ENCODE measurements around the gene ANKRD49.

Gene ANKRD49, protein sequence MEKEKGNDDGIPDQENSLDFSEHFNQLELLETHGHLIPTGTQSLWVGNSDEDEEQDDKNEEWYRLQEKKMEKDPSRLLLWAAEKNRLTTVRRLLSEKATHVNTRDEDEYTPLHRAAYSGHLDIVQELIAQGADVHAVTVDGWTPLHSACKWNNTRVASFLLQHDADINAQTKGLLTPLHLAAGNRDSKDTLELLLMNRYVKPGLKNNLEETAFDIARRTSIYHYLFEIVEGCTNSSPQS

DNA sequence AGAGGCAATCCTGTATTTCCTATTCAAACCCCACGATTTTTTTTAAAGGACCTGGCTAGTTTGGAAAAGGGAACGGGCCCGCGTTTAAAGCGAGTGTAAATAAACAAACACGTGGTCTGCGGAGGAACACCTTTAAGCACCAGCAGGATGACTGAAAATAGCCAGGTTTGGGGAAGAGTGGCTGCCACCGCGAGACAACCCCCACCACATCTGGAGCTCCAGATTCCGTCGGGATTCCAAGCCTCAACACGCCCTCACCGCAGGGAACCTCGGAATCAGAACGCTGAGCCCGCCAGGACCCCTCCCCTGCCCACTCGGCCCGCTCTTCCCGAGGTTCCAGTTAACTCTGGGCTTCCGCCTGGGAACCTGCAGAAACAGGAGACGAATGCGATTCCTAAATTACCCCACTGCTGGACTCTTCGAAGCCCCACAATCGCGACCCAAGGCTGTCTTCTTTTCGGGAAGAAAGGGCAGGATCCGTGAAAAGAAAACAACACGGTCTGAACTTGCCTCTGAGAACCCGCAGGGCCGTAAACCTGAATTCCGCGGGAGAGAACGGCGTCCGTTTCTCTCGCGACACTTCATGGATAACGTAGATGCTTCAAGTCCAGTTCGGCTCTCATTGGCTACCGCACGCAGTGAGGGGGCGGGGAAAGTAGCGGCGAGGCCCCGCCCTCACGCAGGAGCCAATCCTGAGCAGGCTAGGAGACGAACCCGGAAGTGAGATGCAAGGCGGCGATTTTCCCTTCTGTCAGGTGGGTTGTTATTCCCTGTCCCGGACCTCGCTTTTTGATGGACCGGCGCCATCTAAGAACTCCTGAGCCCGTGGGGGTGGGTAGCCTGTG lies at the start of gene ANKRD49, which contains the start of gene MRE11:
ANKRD49 (plus strand) TSS at position 704 of the 845 bp plus-strand sequence. CDS start 2,710 bp downstream, outside the sequence.
MRE11 (minus strand) TSS at position 564 of the 845 bp plus-strand sequence. CDS start 1,043 bp downstream, outside the sequence.
- in situ Hi-C loops (cut with MboI; ENCODE audit: low sequenced_read_pairs): no loop called here

DNA sequence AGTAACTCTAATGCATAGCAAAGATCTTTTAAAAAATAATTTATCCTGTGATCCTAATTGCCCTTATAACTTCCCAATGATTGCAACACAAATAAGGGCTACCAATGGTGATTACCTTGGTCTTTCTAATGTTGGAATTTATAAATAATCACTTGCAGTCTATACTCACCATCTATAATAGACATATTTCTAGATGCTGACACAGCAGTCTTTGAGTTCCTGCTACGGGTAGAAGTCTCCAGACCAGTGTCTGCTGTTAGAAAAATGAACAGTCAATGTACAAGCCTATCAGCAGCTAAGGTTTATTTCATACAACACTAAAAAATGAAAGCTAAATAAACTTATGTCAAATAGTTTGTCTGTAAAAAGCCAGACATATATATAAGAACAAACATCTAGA lies 48.1 kb upstream of the ANKRD49 start:
- in situ Hi-C loops (cut with MboI; ENCODE audit: low sequenced_read_pairs): no loop called here

DNA sequence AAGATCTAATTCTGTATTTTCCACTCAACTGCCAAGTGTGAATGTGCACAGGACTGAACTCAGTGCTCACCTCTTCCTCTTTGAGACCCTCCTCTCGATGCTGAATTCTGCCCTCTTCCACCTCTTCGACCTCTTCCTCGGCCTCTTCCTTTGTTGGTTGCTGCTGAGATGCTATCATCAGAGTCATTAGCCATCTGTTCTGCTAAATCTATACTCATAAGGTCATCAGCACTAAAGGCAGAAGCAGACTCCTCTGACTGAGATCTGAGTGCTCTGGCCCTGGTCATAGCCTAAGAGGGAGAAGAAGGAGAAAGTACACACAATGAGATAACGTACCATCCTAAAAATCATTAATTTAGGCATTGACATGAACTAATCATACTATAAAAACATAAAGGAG lies 46.6 kb upstream of the ANKRD49 start:
- in situ Hi-C loops (cut with MboI; ENCODE audit: low sequenced_read_pairs): no loop called here

DNA sequence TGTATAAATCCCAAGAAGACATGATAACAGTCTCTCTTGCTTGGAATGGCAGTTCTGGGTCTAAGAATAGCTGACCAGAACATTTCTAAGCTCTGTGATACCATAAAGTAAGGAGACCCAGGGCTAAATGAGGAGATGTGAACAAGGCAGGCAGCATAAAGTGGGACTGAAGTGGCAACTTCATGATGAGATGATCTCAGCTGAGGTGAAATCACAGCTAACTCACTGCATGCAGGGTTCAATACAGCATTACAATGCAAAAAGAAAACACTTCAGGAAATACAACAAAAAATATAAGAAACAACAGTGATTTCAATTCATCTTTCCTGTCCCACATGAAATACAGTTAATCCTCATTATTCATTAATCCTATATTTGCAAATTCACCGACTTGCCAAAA lies 44.8 kb upstream of the ANKRD49 start:
- in situ Hi-C loops (cut with MboI; ENCODE audit: low sequenced_read_pairs): no loop called here

DNA sequence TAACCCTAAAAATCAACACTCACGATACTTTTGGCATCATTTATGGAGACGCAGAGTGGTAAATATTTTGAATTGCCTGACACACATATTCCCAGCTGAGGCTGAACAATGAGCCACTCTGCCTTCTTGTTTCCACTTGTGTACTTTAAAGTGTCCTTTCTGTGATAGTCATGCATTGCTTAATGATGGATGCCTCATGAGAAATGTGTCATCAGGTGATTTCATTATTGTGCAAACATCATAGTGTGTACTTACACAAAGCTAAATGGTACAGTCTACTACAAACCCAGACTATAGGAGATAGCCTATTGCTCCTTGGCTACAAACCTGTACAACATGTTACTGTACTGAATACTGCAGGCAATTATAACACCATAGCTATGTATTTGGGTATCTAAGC lies 44.3 kb upstream of the ANKRD49 start:
- in situ Hi-C loops (cut with MboI; ENCODE audit: low sequenced_read_pairs): no loop called here

DNA sequence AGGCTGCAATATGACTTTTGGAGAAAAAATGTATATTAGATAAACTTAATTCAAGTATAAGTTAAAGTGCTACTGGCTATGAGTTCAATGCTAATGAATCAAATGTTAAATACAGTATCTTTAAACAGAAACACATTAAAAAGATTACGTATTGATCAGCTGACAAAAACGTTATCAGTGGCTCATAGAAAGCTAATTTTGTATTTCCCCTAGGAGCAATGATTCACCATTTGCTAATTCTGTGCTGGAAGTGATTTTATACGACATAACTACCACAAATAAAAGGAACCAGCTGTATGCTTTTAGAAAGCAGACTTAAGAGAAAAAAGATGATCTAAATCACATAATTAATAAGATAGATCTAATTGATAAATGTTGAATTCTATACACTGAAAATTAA lies 43.7 kb upstream of the ANKRD49 start:
- in situ Hi-C loops (cut with MboI; ENCODE audit: low sequenced_read_pairs): no loop called here

DNA sequence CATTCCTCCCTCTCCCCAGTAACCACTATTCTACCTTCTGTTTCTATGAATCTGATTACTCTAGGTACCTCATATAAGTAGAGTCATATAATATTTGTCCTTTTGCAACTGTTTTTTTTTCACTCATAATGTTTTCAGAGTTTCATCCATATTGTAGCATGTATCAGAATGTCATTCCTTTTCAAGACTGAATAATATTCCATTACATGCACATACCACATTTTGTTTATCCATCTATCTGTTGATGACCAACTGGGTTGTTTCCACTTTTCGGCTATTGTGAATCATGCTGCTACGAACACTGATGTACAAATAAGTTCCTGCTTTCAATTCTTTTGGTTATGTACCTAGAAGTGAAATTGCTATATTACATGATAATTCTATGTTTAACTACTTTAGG lies 40.8 kb upstream of the ANKRD49 start:
- in situ Hi-C loops (cut with MboI; ENCODE audit: low sequenced_read_pairs): no loop called here

DNA sequence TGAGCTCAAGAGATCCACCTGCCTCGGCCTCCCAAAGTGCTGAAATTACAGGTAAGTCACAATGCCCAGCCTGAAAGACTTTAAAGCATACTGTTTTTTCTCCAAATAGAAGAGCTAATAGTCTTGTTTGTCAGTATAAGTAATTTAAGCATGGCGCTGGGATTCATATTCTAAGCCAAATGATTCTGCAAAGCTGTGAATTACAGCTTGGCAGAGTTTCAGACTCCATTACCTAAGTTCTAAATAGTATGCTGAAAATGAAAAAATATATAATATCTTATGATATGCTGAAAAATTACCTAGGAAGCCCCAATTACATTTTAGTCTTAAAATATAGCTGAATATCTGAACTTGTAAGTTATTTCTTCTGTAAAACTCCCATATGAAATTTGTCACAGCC lies 39.5 kb upstream of the ANKRD49 start:
- in situ Hi-C loops (cut with MboI; ENCODE audit: low sequenced_read_pairs): no loop called here

DNA sequence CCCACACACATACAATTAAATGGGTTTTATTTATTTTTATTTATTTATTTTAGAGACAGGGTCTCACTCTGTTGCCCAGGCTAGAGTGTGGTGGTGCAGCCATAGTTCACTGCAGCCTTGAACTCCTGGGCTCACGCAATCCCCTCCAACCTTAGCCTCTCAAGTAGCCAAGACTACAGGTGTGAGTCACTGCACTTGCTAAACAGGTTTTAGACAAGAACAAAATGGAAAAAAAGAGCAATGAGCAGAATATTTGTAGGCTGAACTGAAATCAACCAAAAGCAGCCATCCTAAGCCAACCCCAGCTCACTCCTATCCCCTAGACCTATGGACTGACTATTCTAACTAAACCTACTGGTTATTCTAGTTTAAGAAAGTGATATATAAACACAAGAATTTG lies 37.9 kb upstream of the ANKRD49 start:
- in situ Hi-C loops (cut with MboI; ENCODE audit: low sequenced_read_pairs): no loop called here

DNA sequence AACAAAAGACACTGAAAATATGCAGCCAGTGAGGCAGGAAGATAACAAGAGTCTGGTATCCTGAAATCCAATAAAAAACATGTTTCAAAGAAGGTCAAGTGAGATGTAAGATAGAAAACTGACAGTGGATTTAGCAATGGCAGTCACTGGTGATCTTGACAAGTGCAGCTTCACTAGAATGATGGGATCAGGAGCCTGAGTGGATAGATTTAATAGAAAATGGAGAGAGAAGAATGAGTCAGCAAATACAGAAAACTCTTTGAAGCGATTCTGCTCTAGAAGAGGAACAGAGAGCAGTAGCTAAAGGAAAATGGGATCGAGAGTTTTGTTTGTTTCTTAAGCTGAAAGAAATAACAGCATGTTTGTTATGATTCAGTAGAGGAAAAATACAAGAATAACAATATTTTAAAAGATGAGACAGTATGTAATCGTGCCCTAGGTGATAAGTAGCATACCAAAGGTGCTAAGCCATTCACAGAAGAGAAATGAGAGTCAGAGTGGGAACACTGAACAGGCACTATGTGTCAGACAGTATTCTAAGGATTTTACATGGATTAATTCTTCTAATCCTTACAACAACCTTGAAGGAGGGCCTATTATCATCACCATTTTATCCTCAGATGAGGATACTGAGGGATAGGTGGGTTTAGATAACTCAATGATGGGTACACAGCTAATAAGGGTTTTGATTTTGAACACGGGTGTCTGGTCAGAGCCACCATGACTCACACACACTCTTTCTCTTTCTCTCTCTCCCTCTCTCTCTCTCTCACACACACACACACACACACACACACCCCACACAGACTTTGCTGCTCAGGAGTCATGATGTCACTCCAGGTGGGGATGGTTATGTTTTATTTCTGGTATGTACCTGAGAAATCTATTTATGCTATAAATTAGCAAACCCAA lies 36.4 kb upstream of the ANKRD49 start:
- in situ Hi-C loops (cut with MboI; ENCODE audit: low sequenced_read_pairs): no loop called here

DNA sequence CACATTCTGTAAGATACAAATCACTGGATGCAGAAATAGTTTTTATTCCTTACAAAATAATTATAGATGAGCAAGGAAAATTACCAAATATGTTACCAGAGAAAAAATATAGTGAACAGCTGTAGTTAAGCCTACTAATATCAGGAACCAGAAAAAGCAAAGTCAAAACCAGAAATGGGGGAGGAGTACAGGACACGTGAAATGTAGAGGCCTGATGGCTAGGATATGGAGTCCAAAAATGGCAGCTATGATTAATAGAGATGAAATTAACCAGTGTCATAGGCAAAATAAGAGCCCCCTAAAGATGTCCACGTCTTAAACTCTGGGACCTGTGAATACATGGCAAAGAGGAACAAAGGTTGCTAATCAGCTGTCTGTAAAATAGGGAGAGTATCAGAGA lies 34.2 kb upstream of the ANKRD49 start:
- in situ Hi-C loops (cut with MboI; ENCODE audit: low sequenced_read_pairs): no loop called here

DNA sequence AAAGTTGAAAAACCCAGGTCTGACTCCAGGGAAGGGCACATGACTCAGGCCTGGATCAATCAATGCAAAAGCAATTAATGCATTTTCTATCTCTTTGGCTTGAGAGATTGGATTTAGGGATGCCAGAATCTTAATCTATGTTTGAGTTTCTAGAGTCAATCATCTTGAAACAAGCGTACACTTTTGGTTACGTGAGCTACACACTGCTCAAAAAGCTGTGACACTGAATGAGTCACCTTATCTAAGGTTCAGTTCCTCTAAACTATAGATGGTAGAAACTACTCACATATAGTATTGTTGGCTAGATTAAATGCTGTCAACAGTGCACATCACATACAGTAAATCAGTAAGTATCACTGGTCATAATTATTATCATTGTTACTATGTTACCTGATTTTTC lies 24.4 kb upstream of the ANKRD49 start:
- in situ Hi-C loops (cut with MboI; ENCODE audit: low sequenced_read_pairs): no loop called here

DNA sequence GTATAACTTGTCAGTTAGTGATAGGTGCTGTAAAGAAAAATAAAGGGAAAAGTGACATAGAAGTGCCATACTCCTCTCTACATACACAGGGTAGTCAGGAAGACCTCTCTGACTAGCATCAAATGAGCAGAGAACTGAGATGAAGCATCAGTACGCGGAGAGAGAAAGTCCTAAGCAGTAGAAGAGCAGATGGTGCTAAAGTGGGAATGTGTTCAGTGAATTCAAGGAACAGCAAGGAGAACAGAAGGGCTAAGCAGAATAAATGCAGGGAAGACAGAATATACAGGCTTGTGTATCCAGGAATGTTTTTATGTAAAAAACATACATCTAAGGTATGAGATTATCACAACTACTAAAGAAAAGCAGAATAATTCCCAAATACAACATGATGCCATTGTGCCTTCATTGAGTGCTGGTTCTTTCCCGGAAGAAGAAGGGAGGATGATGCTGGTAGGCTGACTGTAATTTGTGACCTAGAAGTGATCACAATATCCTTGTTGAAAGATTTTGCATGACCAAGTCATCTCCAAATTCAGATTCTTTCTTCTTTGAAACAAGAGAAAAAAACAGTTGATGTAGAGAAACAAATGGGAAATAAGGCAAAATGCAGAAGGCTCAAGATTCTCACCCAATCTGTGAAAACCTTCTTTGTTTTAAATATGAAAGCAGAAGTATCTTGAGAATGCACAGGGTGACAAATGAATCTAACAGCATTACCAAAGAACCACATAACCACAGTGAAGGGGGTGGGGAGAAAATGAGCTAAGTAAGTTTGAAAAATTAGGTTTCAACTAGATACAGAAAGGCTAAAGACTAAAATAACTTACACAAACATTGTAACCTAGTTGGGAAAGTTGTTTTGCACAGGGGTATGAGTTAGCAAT lies 20.6 kb upstream of the ANKRD49 start:
- in situ Hi-C loops (cut with MboI; ENCODE audit: low sequenced_read_pairs): no loop called here

DNA sequence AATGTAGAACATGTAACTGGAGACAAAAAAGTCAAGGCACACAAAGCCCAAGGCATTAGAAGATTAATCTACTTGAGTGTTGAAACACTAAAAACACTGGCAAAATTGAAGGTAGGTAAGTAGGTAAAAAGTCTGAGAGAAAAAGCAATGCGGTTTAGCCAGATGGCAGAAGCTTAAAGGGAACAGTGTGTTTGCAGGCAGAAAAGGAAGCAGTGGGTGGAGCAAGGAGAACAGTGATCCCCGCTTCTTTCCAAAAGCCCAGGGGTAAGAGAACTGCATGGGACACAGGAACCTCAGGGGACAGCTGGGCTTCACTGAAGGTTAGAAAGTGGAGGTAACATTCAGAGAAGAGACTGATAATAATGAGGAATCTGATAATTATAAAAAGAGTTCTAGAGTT lies 16.2 kb upstream of the ANKRD49 start:
- in situ Hi-C loops (cut with MboI; ENCODE audit: low sequenced_read_pairs): no loop called here

DNA sequence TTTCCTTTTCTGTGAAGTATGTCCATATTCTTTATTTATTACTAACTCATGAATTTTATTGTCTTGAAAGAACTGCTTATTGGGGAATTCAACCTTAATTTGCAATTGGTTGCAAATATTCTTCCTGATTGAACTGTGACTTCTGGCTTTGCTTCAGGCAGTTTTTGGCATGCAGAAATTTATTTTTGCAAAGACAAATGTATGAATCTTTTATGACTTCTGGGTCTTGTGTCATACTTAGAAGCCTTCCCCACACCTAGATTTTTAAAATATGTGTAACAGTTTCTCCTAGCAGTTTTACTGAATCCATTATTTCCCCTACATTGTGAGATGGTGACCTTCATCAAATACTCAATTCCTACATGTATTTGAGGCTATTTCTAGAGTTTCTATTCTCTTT lies 12.4 kb upstream of the ANKRD49 start:
- in situ Hi-C loops (cut with MboI; ENCODE audit: low sequenced_read_pairs): no loop called here

DNA sequence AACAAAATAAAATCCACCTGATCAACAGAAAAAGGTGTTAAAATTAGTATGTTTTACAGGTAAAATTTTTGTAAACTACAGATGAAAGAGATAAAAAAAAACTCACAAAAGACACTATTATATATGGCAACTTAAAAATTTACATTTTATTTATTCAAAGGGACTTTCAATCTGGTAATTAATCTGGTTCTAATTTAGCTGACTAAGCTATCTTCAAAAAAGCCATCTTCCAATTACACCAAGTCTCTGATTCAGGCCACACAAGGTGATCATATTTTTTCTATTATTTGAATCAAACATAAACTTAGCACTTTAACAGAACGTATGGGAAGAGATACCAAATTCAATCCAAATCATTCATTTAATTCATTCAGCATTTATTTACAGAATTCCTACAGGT lies 7.7 kb upstream of the ANKRD49 start:
- in situ Hi-C loops (cut with MboI; ENCODE audit: low sequenced_read_pairs): no loop called here

DNA sequence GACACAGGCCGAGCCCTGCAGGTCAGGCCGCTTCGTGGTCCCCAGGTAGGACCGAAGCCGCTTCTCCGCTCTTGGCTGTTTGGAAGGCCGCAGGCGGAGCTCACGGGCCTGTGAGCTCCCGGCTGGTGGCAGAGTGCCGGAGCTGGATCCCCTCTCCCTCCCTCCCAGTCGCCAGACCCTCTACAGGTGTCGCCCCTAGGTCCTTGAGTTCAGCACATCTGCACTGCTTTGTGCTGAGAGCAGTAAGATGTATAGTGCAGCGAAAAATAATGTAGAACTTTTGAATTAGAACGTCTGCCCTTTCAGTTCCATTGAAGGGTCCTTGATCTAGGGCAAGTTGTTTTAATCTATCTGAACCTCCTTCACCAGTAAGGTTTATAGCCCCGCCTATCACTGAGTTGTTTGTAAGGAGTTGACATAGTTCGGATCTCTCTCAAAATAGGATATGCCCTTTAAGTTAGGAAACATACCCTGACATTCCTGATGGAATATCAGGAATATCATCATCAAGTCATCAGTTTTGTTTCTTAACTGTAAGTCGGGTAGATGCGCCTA lies 419 bp downstream of the ANKRD49 start:
- in situ Hi-C loops (cut with MboI; ENCODE audit: low sequenced_read_pairs): no loop called here

DNA sequence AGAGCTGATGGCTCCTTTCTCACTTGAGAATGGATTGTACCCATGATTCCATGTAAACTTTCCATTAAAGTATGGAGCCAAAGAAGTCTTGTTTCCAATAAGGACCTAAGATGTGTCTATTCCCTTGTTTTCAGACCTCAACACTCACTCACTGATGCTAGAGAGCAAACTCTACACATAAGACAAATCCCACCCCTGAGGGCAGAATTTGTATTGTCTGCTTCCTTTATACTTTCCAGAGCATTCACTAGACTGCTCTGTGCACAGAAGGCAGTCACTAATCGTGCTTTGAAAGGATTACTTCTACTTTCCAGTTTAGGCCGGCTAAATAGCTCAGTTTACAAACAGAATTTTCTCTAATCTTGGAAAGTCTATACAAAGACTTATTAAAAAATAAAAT lies 6.4 kb downstream of the ANKRD49 start:
- in situ Hi-C loops (cut with MboI; ENCODE audit: low sequenced_read_pairs): loop anchor here (10.0 kb wide), 2 partner anchors 175 to 315 kb away; no protein-coding TSS in a partner anchor

DNA sequence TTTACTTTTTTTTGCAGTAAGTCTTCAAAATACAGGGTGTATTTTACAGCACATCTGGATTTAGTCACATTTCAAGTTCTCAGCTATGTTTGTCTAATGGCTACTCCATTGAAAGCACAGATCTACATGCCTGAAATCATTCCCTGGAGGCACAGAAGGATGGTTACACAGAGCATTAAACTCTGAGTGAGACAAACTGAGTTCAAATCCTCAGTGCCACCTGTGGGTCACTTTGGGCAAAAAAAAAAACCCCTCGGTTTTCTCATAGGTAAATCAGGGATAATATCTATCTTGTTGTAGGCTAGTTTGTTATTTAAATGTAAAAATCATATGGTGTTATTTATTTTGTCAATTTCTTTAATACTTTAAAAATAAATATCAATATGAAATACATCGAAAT lies 7.7 kb downstream of the ANKRD49 start:
- in situ Hi-C loops (cut with MboI; ENCODE audit: low sequenced_read_pairs): loop anchor here (10.0 kb wide), 2 partner anchors 177 to 317 kb away; no protein-coding TSS in a partner anchor
